Mucosa of stomach (tissue), 1 donor: ENCODE results near the gene UTP3.
"Not testable (repeated sequence)": the region's sequence is repeated elsewhere in the genome, so short reads cannot be mapped to it uniquely, and the experiment has no call there.

Source experiments
- H3K27me3 ChIP-seq: one replicate; pipeline ENCODE4 v1.7.0; 2013; ENCODE audit warnings: mild to moderate bottlenecking, low read length; ENCODE audit not compliant: control insufficient read depth, insufficient read depth
- H3K36me3 ChIP-seq: one replicate; pipeline ENCODE4 v1.7.0; 2013; ENCODE audit warnings: low read length; ENCODE audit not compliant: control insufficient read depth, insufficient read depth
- H3K4me1 ChIP-seq: one replicate; pipeline ENCODE4 v1.7.0; 2013; ENCODE audit warnings: mild to moderate bottlenecking, low read length; ENCODE audit not compliant: control insufficient read depth, insufficient read depth
- H3K4me3 ChIP-seq: one replicate; pipeline ENCODE4 v1.7.0; 2013; ENCODE audit warnings: low read length
- H3K9ac ChIP-seq: one replicate; pipeline ENCODE4 v1.7.0; 2013; ENCODE audit warnings: mild to moderate bottlenecking, low read length, moderate library complexity
- H3K9me3 ChIP-seq: one replicate; pipeline ENCODE4 v1.7.0; 2013; ENCODE audit warnings: mild to moderate bottlenecking, low read length, moderate library complexity; ENCODE audit not compliant: control insufficient read depth
- donor health status: Pancreatic carcinoma.

Gene UTP3, protein sequence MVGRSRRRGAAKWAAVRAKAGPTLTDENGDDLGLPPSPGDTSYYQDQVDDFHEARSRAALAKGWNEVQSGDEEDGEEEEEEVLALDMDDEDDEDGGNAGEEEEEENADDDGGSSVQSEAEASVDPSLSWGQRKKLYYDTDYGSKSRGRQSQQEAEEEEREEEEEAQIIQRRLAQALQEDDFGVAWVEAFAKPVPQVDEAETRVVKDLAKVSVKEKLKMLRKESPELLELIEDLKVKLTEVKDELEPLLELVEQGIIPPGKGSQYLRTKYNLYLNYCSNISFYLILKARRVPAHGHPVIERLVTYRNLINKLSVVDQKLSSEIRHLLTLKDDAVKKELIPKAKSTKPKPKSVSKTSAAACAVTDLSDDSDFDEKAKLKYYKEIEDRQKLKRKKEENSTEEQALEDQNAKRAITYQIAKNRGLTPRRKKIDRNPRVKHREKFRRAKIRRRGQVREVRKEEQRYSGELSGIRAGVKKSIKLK

DNA sequence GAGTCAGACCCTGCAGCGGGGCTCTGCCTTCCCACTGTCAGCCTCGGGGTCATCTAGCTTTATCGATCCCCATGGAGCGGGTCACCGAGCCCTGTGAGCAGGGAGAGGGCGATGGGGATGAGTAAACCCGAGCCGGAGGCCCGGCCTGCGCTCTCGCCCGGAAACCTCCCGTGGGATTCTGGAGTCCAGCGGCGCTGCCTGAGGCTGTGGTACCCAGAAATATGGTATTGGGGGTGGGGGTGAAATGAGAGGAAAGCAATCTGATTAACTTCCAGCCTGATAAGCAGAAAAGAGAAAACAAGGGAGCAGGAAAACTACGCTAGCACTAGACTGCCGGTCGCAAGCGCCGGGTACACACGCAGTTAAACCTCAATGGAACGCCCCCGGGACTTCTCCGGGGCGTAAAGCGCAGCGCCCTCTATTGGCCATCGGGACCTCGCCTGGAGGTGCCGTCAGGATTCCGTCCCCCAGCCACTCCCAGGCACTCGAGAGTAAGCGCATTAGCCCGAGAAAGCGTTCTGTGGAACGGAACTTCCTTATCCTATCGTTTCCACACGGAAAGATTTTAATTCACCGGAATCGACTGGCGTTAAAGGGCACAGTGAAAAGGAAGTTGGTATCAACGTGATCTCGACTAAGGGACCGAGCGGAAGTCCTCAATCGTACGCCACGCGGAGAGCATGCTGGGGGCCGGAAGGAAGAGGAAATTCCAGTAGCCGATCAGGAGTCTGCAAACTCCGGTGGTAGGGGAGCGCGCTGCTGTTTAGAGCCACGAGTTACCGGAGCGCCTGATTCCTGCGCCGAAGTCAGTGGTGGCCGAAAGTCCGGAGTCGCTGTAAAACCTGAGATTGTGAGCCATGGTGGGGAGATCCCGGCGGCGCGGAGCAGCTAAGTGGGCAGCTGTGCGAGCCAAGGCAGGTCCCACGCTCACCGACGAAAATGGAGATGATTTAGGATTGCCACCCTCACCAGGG is at the start of gene UTP3:
Gene UTP3 (plus strand): TSS at position 712 of the 974 bp plus-strand sequence. CDS start 146 bp downstream, at position 858.
- H3K4me3 ChIP-seq: peak within 1 kb of the TSS; percentile 42
- peaks cover 8% of the 10 kb centered on the region for H3K4me1 ChIP-seq
- H3K36me3 ChIP-seq: no peaks in the 10 kb centered on the region
- no peaks in the 10 kb centered on the region for H3K9me3 ChIP-seq
- no peaks in the 10 kb centered on the region for H3K27me3 ChIP-seq
- H3K9ac ChIP-seq: peak within 1 kb of the TSS; percentile 97

DNA sequence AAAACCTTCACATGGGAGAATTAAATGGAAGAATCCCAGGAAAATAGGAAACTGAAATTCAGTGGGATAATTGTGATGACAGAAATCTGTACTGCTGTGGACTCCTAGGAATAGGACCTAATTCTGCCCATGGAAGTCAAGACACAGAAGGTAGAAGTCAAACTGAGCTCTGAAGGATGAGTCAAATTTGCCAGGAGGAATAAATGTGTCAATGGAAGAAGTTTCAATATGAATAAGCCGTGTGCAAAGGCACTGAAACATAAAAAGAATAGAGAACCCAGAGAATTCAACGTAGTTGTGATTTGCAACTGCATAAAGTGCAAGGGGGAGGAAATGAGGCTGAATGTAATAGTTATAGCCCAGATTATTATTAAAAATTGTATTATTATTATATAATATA is 48.1 kb upstream of the UTP3 start:
- Histone ChIP-seq H3K27me3 (no peaks in the 10 kb centered on the region), H3K4me1 (peaks cover 4% of the 10 kb centered on the region), H3K36me3 (no peaks in the 10 kb centered on the region), H3K9ac (no peak overlapping the region), H3K4me3 (no peak overlapping the region), H3K9me3 (no peaks in the 10 kb centered on the region)

DNA sequence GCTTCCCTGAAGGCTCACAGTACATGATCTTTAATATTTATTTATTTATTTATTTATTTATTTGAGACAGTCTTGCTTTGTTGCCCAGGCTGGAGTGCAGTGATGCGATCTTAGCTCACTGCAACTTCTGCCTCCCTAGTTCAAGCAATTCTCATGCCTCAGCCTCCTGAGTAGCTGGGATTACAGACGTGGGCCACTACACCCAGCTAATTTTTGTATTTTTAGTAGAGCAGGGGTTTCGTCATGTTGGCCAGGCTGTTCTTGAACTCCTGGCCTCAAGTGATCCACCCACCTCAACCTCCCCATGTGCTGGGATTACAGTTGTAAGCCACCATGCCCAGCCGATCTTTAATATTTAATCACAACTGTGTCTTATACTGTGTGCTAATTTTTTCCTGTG is 37.6 kb upstream of the UTP3 start:
- not testable (repeated sequence) for H3K36me3 ChIP-seq, H3K9ac ChIP-seq, H3K9me3 ChIP-seq, H3K4me1 ChIP-seq, H3K27me3 ChIP-seq, H3K4me3 ChIP-seq

DNA sequence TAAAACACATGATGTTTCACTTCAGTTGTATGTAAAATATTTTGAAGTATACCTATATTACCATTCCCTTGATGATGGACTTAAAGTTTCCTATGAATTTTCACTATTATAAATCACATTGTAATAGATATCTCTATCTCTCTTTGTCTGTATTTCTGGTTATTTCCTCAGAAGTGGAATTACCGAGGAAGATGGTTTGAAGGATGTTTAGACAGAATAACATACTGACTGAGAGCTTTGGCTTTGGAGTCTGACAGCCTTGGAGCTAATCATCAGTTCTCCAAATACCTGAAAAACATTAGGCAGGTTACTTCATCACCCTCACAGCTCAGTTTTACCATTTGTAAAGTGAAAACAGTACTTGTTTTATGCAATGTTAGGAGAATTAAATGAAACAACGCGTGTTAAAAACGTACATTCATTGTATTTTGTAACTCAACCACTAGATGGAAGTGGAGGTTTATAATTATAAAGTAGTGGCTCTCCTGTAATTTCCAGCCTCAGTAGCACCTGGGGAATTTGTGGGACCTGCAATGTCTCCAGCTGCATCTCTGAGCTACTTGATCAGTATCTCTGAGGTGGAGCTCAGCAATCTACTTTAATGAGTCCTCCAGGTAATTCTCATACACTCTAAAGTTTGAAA is 36.3 kb upstream of the UTP3 start:
- no peak overlapping the region for H3K4me3 ChIP-seq
- H3K9ac ChIP-seq: no peak overlapping the region
- H3K4me1 ChIP-seq: no peaks in the 10 kb centered on the region
- no peaks in the 10 kb centered on the region for H3K9me3 ChIP-seq
- H3K27me3 ChIP-seq: no peaks in the 10 kb centered on the region
- H3K36me3 ChIP-seq: no peaks in the 10 kb centered on the region

DNA sequence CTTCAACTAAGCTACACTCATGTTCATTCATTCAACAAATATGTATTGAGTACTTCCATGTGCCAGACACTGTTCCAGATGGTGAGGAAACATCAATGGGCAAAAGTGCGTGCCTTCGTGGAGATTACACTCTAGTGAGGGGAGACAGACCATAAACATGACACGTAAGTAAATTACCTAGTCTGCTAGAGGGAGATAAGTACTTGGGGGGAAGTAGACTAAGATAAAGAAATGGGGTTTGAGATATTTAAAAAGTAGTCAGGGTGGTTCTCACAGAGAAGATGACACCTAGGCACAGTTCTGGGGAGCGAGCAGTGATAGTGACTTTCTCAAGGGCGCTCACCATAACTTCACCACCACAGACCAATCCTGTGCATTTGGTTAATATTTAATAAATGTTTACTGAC is 33.7 kb upstream of the UTP3 start:
- no peaks in the 10 kb centered on the region for H3K36me3 ChIP-seq
- H3K9ac ChIP-seq: no peak overlapping the region
- no peaks in the 10 kb centered on the region for H3K9me3 ChIP-seq
- H3K27me3 ChIP-seq: no peaks in the 10 kb centered on the region
- H3K4me3 ChIP-seq: no peak overlapping the region
- no peaks in the 10 kb centered on the region for H3K4me1 ChIP-seq

DNA sequence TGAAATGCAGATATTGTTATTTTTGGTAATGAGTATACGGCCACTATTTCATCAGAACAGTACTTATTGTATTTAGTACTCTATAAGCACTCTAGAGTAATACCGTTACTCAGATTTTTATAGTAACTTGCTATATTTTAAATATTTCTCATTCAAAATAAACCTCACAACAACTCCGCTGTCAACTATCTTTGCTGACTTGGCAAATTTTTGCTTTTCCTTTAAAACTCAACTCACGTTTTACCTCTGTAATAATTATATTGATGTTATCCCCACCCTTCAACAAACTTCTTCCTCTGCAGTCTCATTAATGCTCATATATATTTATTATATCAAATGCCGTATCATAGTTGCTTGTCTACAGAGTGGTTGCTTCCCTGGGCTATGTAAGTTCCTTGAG is 31.0 kb upstream of the UTP3 start:
- H3K36me3 ChIP-seq: no peaks in the 10 kb centered on the region
- H3K9me3 ChIP-seq: no peaks in the 10 kb centered on the region
- no peak overlapping the region for H3K4me3 ChIP-seq
- no peaks in the 10 kb centered on the region for H3K4me1 ChIP-seq
- H3K27me3 ChIP-seq: no peaks in the 10 kb centered on the region
- H3K9ac ChIP-seq: no peak overlapping the region

DNA sequence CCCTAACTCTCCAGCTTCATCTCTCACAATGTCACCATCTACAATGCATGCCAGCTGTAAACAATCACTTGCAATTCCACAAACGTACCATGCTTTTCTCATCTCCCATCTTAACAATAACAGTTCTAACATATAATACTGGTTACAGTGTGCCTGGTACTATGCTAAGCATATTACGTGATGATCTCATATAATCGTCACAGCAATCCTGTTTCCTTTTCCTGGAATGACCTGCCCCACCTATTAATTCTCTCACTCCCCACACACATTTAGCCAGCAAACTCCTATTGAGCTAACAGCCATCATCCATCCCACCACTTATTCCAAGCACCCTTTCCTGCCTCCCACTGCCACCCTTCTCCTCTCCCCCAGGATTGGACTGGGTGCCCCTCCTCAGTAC is 29.9 kb upstream of the UTP3 start:
- Histone ChIP-seq H3K9ac (no peak overlapping the region), H3K27me3 (no peaks in the 10 kb centered on the region), H3K4me1 (no peaks in the 10 kb centered on the region), H3K9me3 (no peaks in the 10 kb centered on the region), H3K36me3 (no peaks in the 10 kb centered on the region), H3K4me3 (no peak overlapping the region)

DNA sequence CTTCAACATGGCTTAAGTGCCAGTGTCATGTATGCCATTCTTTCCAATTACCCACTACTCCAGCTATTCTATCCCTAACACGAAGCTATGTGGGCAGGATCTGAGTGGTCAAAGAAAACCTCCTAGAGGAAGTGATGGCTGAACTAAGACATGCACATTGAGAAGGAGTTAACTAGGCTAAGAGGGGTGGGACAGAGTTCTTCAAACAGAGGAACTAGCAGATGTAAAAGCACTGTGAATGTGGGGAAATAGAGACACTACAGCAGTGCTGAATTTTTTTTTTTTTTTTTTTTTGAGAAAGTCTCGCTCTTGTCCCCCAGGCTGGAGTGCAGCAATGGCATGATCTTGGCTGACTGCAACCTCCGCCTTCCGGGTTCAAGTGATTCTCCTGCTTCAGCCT is 28.2 kb upstream of the UTP3 start:
- Histone ChIP-seq H3K27me3 (no peaks in the 10 kb centered on the region), H3K4me3 (no peak overlapping the region), H3K9me3 (no peaks in the 10 kb centered on the region), H3K36me3 (no peaks in the 10 kb centered on the region), H3K9ac (no peak overlapping the region), H3K4me1 (no peaks in the 10 kb centered on the region)

DNA sequence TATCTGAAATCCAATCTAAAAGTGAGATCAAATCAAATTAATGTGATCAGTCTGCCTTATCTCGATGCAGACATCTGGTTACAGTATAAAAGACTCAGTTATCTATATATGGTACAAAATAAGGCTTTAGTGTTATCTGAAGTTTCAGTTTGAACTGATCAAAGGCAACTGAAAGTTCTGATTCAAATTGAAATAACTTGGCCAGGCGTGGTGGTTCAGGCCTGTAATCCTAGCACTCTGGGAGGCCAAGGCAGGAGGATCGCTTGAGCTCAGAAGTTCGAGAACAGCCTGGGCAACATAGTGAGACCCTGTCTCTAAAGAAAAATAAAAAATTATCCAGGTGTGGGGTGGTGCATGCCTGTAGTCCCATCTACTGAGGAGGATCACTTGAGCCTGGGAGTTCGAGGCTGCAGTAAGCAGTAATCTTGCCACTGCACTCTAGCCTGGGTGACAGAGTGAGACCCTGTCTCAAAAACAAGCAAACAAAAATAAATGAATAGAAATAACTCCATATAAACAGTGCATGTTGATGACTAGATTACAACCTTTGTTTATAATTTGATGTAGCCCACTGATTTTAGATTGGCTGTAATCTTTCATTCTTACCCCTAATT is 26.9 kb upstream of the UTP3 start:
- H3K27me3 ChIP-seq, H3K4me3 ChIP-seq, H3K36me3 ChIP-seq, H3K9me3 ChIP-seq, H3K9ac ChIP-seq, H3K4me1 ChIP-seq: not testable (repeated sequence)

DNA sequence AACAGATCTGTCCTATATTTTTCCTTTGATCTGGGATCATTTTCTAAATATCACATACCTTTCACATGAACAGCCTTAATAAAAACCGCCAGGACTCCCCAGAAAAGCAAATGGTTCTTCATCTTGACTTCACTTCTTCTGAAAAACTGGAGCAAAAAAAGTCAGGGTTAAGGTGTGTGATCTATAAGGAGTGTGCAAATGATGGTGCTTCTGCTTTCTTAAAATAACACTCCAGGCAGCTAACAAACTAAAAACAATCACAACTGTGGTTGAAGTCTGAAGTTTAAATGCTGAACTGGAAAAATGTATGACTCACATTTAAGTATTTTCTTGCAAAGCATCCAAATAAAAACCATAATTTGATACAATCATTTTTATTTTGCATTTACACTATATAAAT is 22.0 kb upstream of the UTP3 start, which contains the start of gene JCHAIN:
Gene JCHAIN (minus strand): TSS at position 140 of the 400 bp plus-strand sequence. CDS start 18 bp downstream, at position 122.
- H3K9ac ChIP-seq: no peak within 1 kb of the TSS
- no peak within 1 kb of the TSS for H3K4me3 ChIP-seq
- H3K27me3 ChIP-seq: no peaks in the 10 kb centered on the region
- no peaks in the 10 kb centered on the region for H3K9me3 ChIP-seq
- no peaks in the 10 kb centered on the region for H3K4me1 ChIP-seq
- no peaks in the 10 kb centered on the region for H3K36me3 ChIP-seq

DNA sequence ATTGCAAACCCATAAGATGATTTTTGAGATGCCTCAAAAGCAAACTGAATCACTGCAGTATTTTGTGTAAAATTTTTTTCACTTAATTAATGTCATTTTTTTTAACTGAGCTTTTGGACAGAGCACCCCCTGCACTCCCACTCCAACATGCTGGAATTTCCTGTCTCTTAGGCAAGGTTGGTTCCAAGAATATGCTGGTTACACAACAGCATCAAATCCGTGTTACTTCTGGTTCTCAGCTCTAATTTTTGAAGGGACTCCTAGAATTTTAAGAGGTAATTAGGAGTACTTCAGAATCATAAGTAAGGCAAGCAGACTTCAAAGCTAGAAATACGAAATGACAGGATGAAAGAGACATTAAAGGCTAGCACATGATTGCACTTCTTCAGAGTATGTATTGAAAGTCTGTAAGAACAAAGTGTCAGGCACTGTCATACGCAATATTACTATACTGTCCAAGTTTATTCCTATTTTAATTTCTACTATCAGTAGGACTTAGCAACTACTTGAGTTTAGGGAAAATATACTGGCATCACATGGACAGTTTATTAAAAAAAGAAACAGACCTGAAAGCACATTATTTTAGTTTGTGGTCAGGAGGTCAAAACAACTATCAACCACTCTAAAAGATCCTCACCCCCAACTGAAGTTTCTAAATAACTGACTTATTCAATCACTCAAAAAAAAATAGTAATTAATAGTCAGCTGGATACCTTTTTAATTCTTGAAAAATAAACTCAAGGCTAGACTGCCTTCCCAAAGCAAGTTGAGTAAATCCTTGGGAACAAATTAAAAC is 20.4 kb upstream of the UTP3 start:
- Histone ChIP-seq H3K9ac (no peak overlapping the region), H3K36me3 (no peaks in the 10 kb centered on the region), H3K27me3 (no peaks in the 10 kb centered on the region), H3K4me3 (no peak overlapping the region), H3K4me1 (no peaks in the 10 kb centered on the region), H3K9me3 (no peaks in the 10 kb centered on the region)
